Suprapubic skin (tissue), 4 donors: ENCODE data around the gene CTNNBIP1. TPM values are rescaled to one million over a fixed set of nuclear protein-coding genes. Genes with fewer than 3 reads are reported as not detected.
A peak's percentile ranks its signal among the peaks of the same experiment; 100 is the strongest.

Source experiments
- DNase-seq, 2 donors: peaks; one replicate each; pipeline ENCODE4 v3.0.0-alpha.2; 2019; ENCODE audit warnings: low spot score in 2 of 2
- H3K27ac ChIP-seq: fragments of 200-600 bp; sonication (generic); one replicate; pipeline ENCODE4 v1.5.1; 2019
- H3K27me3 ChIP-seq: fragments of 200-600 bp; sonication (generic); one replicate; pipeline ENCODE4 v1.5.1; 2019
- H3K36me3 ChIP-seq: fragments of 200-600 bp; sonication (generic); one replicate; pipeline ENCODE4 v1.5.1; 2019
- H3K4me1 ChIP-seq: fragments of 200-600 bp; sonication (generic); one replicate; pipeline ENCODE4 v1.5.1; 2019
- H3K4me3 ChIP-seq: fragments of 200-600 bp; sonication (generic); one replicate; pipeline ENCODE4 v1.5.1; 2019; ENCODE audit warnings: mild to moderate bottlenecking
- H3K9me3 ChIP-seq: fragments of 200-600 bp; sonication (generic); one replicate; pipeline ENCODE4 v1.5.1; 2019
- CTCF ChIP-seq, 2 donors: fragments of 200-600 bp in 1 of 2; fragments of 450-650 bp in 1 of 2; sonication (generic) in 1 of 2; IDR thresholded peaks; one replicate each; pipeline ENCODE4 v1.5.1; 2016 to 2019; ENCODE audit warnings: antibody characterized with exemption in 2 of 2, mild to moderate bottlenecking in 1 of 2, moderate library complexity in 1 of 2
- EP300 ChIP-seq: sonication (generic); formaldehyde crosslinking; IDR thresholded peaks from one replicate; pipeline ENCODE4 v1.6.1; 2017; ENCODE audit warnings: antibody characterized with exemption
- POLR2A ChIP-seq, 2 donors: fragments of 450-650 bp; IDR thresholded peaks; one replicate each; pipeline ENCODE4 v1.6.1; 2017; ENCODE audit warnings: antibody characterized with exemption in 2 of 2, mild to moderate bottlenecking in 2 of 2, moderate library complexity in 2 of 2
- POLR2AphosphoS5 ChIP-seq, 3 donors: sonication (generic); formaldehyde crosslinking; IDR thresholded peaks; one replicate each; pipeline ENCODE4 v1.6.1; 2017; ENCODE audit warnings: antibody characterized with exemption in 3 of 3
- WGBS: methylation state at CpG from one replicate; pipeline ENCODE4 v1.1.5; 2018; 5-methylcytosine and 5-hydroxymethylcytosine counted together
- total RNA-seq, 4 donors: library from RNA; depleted of rRNA; stranded (reverse); fragments of >200 nt; gene quantifications; one replicate each; pipeline ENCODE4 v1.1.0, GENCODE V29; 2016

Gene CTNNBIP1
- total RNA-seq, 4 donors from 2014 or later = 197 to 538 (median 406) TPM

GRCh38 chr1:9847269-9847668, 62.8 kb downstream of the CTNNBIP1 start:
- TF ChIP-seq POLR2AphosphoS5 (IDR thresholded peaks at IDR 0.05) (no peak), EP300 (no peak), CTCF (IDR thresholded peaks at IDR 0.05) (no peak), POLR2A (IDR thresholded peaks at IDR 0.05) (no peak)
- Histone ChIP-seq H3K9me3 (no peaks in the 10 kb centered on the region), H3K27ac (no peak overlapping the region), H3K36me3 (peaks cover 8% of the 10 kb centered on the region), H3K27me3 (no peaks in the 10 kb centered on the region), H3K4me3 (no peak overlapping the region), H3K4me1 (peaks cover 36% of the 10 kb centered on the region)
- 82% methylated on average over 2 of the region's 2 CpGs for WGBS
- no peak for DNase-seq

GRCh38 chr1:9846611-9847171, 63.4 kb downstream of the CTNNBIP1 start:
- no peak for DNase-seq
- TF ChIP-seq EP300 (no peak), POLR2AphosphoS5 (IDR thresholded peaks at IDR 0.05) (no peak), POLR2A (IDR thresholded peaks at IDR 0.05) (no peak), CTCF (IDR thresholded peaks at IDR 0.05) (no peak)
- Histone ChIP-seq H3K4me3 (no peak overlapping the region), H3K27ac (no peak overlapping the region), H3K36me3 (peaks cover 8% of the 10 kb centered on the region), H3K4me1 (peaks cover 40% of the 10 kb centered on the region), H3K9me3 (no peaks in the 10 kb centered on the region), H3K27me3 (no peaks in the 10 kb centered on the region)
- WGBS = 81% methylated on average over 11 of the region's 17 CpGs

- Histone ChIP-seq H3K36me3 (peaks cover 8% of the 10 kb centered on the region), H3K9me3 (no peaks in the 10 kb centered on the region), H3K27me3 (no peaks in the 10 kb centered on the region), H3K27ac (no peak overlapping the region), H3K4me1 (peaks cover 40% of the 10 kb centered on the region), H3K4me3 (no peak overlapping the region)
- 47% methylated on average over 9 of the region's 9 CpGs for WGBS
- no peak for TF ChIP-seq CTCF (IDR thresholded peaks at IDR 0.05)
- no peak for TF ChIP-seq POLR2AphosphoS5 (IDR thresholded peaks at IDR 0.05)
- TF ChIP-seq POLR2A (IDR thresholded peaks at IDR 0.05) = no peak
- no peak for TF ChIP-seq EP300
- DNase-seq = no peak
Observed at GRCh38 chr1:9845914-9846313, 64.2 kb downstream of the CTNNBIP1 start.

- WGBS = 82% methylated on average over 3 of the region's 7 CpGs
- Histone ChIP-seq H3K27ac (no peak overlapping the region), H3K4me1 (peaks cover 47% of the 10 kb centered on the region), H3K9me3 (no peaks in the 10 kb centered on the region), H3K4me3 (no peak overlapping the region), H3K36me3 (peaks cover 5% of the 10 kb centered on the region), H3K27me3 (no peaks in the 10 kb centered on the region)
- TF ChIP-seq EP300 = no peak
- TF ChIP-seq POLR2AphosphoS5 (IDR thresholded peaks at IDR 0.05) = no peak
- TF ChIP-seq POLR2A (IDR thresholded peaks at IDR 0.05) = no peak
- TF ChIP-seq CTCF (IDR thresholded peaks at IDR 0.05) = no peak
- DNase-seq = peak in 1 of 2 donors; percentile 59
Observed at GRCh38 chr1:9844756-9845155, 65.3 kb downstream of the CTNNBIP1 start.

- H3K9me3 ChIP-seq = no peaks in the 10 kb centered on the region
- DNase-seq = peak in 1 of 2 donors; percentile 59
- no peak for TF ChIP-seq EP300
- no peak for TF ChIP-seq POLR2A (IDR thresholded peaks at IDR 0.05)
- TF ChIP-seq POLR2AphosphoS5 (IDR thresholded peaks at IDR 0.05) = no peak
- TF ChIP-seq CTCF (IDR thresholded peaks at IDR 0.05) = no peak
- peaks cover 47% of the 10 kb centered on the region for H3K4me1 ChIP-seq
- H3K36me3 ChIP-seq = peaks cover under 1% of the 10 kb centered on the region
- no peak overlapping the region for H3K4me3 ChIP-seq
- H3K27ac ChIP-seq = peak overlapping the region; percentile 20
- WGBS = 28% methylated on average over 12 of the region's 12 CpGs
- no peaks in the 10 kb centered on the region for H3K27me3 ChIP-seq
Observed at GRCh38 chr1:9844106-9844505, 66.0 kb downstream of the CTNNBIP1 start.
